Measurements from ENCODE around the gene ZNF33A.

GRCh38 chr10:38072552-38072951 is 62.1 kb downstream of the ZNF33A start:
- no peak for TF ChIP-seq CTCF (conservative IDR thresholded peaks at IDR 0.05; ENCODE audit: low read length)
- TF ChIP-seq EZH2phosphoT487 (IDR thresholded peaks at IDR 0.05; ENCODE audit: borderline replicate concordance), result no peak

Measured in Loucy (cell line).